AG09309 (cell line): Measurements from ENCODE around the gene PAX2.

Experiments
- DNase-seq: peaks from one replicate; pipeline ENCODE4 v3.0.0-alpha.2; 2010; ENCODE audit warnings: low read depth
- H3K4me3 ChIP-seq: 2 replicates; pipeline ENCODE4 v1.5.1; 2011; ENCODE audit warnings: mild to moderate bottlenecking, low read depth, low read length, moderate library complexity; ENCODE audit not compliant: control insufficient read depth
- CTCF ChIP-seq: IDR thresholded peaks from 2 replicates; pipeline ENCODE4 v1.5.1; 2011; ENCODE audit warnings: mild to moderate bottlenecking, low read depth, low read length, inconsistent platforms; ENCODE audit not compliant: insufficient read depth, control insufficient read depth; ENCODE audit errors: missing control alignments

The PAX2 gene

GRCh38 chr10:100745882-100746783 is 751 bp downstream of the PAX2 start:
- no peak for DNase-seq
- no peak overlapping the region for H3K4me3 ChIP-seq

GRCh38 chr10:100746784-100747455 is 1.5 kb downstream of the PAX2 start:
- no peak overlapping the region for H3K4me3 ChIP-seq
- DNase-seq: no peak
- TF ChIP-seq CTCF: no peak

More at GRCh38 chr10:100745882-100746783, 751 bp downstream of the PAX2 start:
- TF ChIP-seq CTCF: no peak

GRCh38 chr10:100747456-100748230 is 2.3 kb downstream of the PAX2 start:
- DNase-seq: no peak
- no peak overlapping the region for H3K4me3 ChIP-seq
- TF ChIP-seq CTCF: no peak

- no peak for DNase-seq
- no peak overlapping the region for H3K4me3 ChIP-seq
- no peak for TF ChIP-seq CTCF
Measured at GRCh38 chr10:100748231-100749058, 3.1 kb downstream of the PAX2 start.

- TF ChIP-seq CTCF: no peak
- DNase-seq: no peak
- no peak overlapping the region for H3K4me3 ChIP-seq
Measured at GRCh38 chr10:100749059-100749308, 3.6 kb downstream of the PAX2 start.
